OCI-LY7 (cell line): ENCODE results near the gene MFAP4. TPM values are rescaled to one million over a fixed set of nuclear protein-coding genes. Genes with fewer than 3 reads are reported as not detected.

Experiments used
- BruUV-seq: library from RNA; stranded (reverse); fragments of 400-500 nt; replicated peaks from 2 replicates; lab custom pipeline; 2021; lab: Mats Ljungman, UMichigan
- CTCF ChIA-PET: fragments of 300-600 bp; sonication (Branson Sonifier 250); formaldehyde crosslinking; loops from one replicate; lab custom pipeline; 2022; ENCODE audit warnings: antibody characterized with exemption; ENCODE audit not compliant: unreplicated experiment; lab: Charles Lee
- POLR2A ChIA-PET: fragments of 300-600 bp; sonication (Branson Sonifier 250); formaldehyde crosslinking; loops from one replicate; lab custom pipeline; 2022; ENCODE audit warnings: antibody characterized with exemption; lab: Charles Lee
- DNase-seq: peaks from one replicate; pipeline ENCODE4 v3.0.0-alpha.2; 2015; ENCODE audit warnings: low spot score
- H2AFZ ChIP-seq: fragments of 200-600 bp; sonication (generic), shearing (Covaris generic); 2 replicates; pipeline ENCODE4 v1.6.1; 2014; ENCODE audit warnings: mild to moderate bottlenecking, antibody characterized with exemption, low read length, moderate library complexity
- H3K27ac ChIP-seq: fragments of 200-600 bp; sonication (generic); 2 replicates; pipeline ENCODE4 v1.5.1; 2014; ENCODE audit warnings: mixed run types, low read depth, mild to moderate bottlenecking, moderate library complexity, low read length, inconsistent platforms; ENCODE audit not compliant: poor library complexity, severe bottlenecking
- H3K36me3 ChIP-seq: fragments of 200-600 bp; sonication (generic); 2 replicates; pipeline ENCODE4 v1.6.1; 2014; ENCODE audit warnings: mild to moderate bottlenecking, antibody characterized with exemption, low read length, moderate library complexity, mixed read lengths; ENCODE audit not compliant: insufficient read depth
- H3K4me1 ChIP-seq: fragments of 200-600 bp; sonication (generic); 2 replicates; pipeline ENCODE4 v1.5.1; 2014; ENCODE audit warnings: mild to moderate bottlenecking, low read length; ENCODE audit not compliant: insufficient read depth, poor library complexity, severe bottlenecking
- H3K4me2 ChIP-seq: fragments of 200-600 bp; sonication (generic); 2 replicates; pipeline ENCODE4 v1.6.1; 2014; ENCODE audit warnings: mild to moderate bottlenecking, low read length
- H3K4me3 ChIP-seq: fragments of 200-600 bp; sonication (generic); 2 replicates; pipeline ENCODE4 v1.5.1; 2014; ENCODE audit warnings: mild to moderate bottlenecking, low read depth, low read length; ENCODE audit not compliant: poor library complexity, severe bottlenecking
- H3K79me2 ChIP-seq: fragments of 200-600 bp; sonication (generic); 2 replicates; pipeline ENCODE4 v1.6.1; 2016; ENCODE audit warnings: low read depth, mild to moderate bottlenecking, low read length, moderate library complexity, mixed read lengths; ENCODE audit not compliant: insufficient read depth
- H3K9me2 ChIP-seq: fragments of 200-600 bp; sonication (generic); 2 replicates; pipeline ENCODE4 v1.6.1; 2016; ENCODE audit warnings: mild to moderate bottlenecking, low read length, mixed read lengths; ENCODE audit not compliant: insufficient read depth
- H3K9me3 ChIP-seq: fragments of 200-600 bp; sonication (generic); 2 replicates; pipeline ENCODE4 v1.6.1; 2014; ENCODE audit warnings: mild to moderate bottlenecking, mixed run types, low read length, mixed read lengths
- H4K20me1 ChIP-seq: fragments of 200-600 bp; sonication (generic); 2 replicates; pipeline ENCODE4 v1.6.1; 2014; ENCODE audit warnings: mild to moderate bottlenecking, antibody characterized with exemption, low read length, moderate library complexity, mixed read lengths; ENCODE audit not compliant: insufficient read depth
- CTCF ChIP-seq: fragments of 200-600 bp; sonication (generic); conservative IDR thresholded peaks from 2 replicates; pipeline ENCODE4 v1.5.1; 2014; ENCODE audit warnings: mild to moderate bottlenecking, antibody characterized with exemption, low read length, moderate library complexity, mixed read lengths
- EZH2phosphoT487 ChIP-seq: fragments of 200-600 bp; sonication (generic); IDR thresholded peaks from 2 replicates; pipeline ENCODE4 v1.6.1; 2018; ENCODE audit warnings: low read depth, borderline replicate concordance, mild to moderate bottlenecking, mixed run types, antibody characterized with exemption, low read length, moderate library complexity, mixed read lengths
- intact Hi-C: fragments of 100-400 bp; cut with micrococcal nuclease; formaldehyde crosslinking; loops from one replicate; pipeline ENCODE4 v1.10.0; 2022; ENCODE audit not compliant: unreplicated experiment
- total RNA-seq, 2 experiments: library from RNA; depleted of rRNA in 1 of 2; stranded (reverse); fragments of >200 nt in 1 of 2; shearing (Covaris generic) in 1 of 2; gene quantifications; 2 replicates each; pipeline ENCODE4 v1.2.3, GENCODE V29; 2014 to 2022

MFAP4 gene
- total RNA-seq, 2 experiments from 2014 or later: 0.65 TPM; not detected in 1

GRCh38 chr17:19336938-19337711 is 49.9 kb downstream of the MFAP4 start:
- Histone ChIP-seq H3K4me2 (no peak overlapping the region), H2AFZ (no peak overlapping the region), H3K79me2 (no peaks in the 10 kb centered on the region), H3K36me3 (no peaks in the 10 kb centered on the region), H3K4me3 (no peak overlapping the region), H3K9me3 (no peaks in the 10 kb centered on the region), H3K4me1 (peaks cover 3% of the 10 kb centered on the region), H4K20me1 (no peaks in the 10 kb centered on the region), H3K27ac (no peak overlapping the region), H3K9me2 (no peaks in the 10 kb centered on the region)
- TF ChIP-seq CTCF: no peak
- no peak for TF ChIP-seq EZH2phosphoT487
- ChIA-PET CTCF (no interaction called here), POLR2A (no interaction called here)
- intact Hi-C loops: no loop called here
- DNase-seq: no peak
- no TSS peak for BruUV-seq

- H3K4me3 ChIP-seq: no peak overlapping the region
- H3K79me2 ChIP-seq: no peaks in the 10 kb centered on the region
- intact Hi-C loops: no loop called here
- H3K9me3 ChIP-seq: no peaks in the 10 kb centered on the region
- CTCF ChIA-PET: no interaction called here
- no peak for DNase-seq
- H4K20me1 ChIP-seq: no peaks in the 10 kb centered on the region
- H3K36me3 ChIP-seq: no peaks in the 10 kb centered on the region
- H3K27ac ChIP-seq: no peak overlapping the region
- POLR2A ChIA-PET: no interaction called here
- peaks cover 3% of the 10 kb centered on the region for H3K4me1 ChIP-seq
- no peaks in the 10 kb centered on the region for H3K9me2 ChIP-seq
- no peak overlapping the region for H3K4me2 ChIP-seq
- no peak for TF ChIP-seq CTCF
- TF ChIP-seq EZH2phosphoT487: no peak
- H2AFZ ChIP-seq: no peak overlapping the region
- BruUV-seq: no TSS peak
These were observed 50.9 kb downstream of the MFAP4 start for GRCh38 chr17:19335951-19336631.

GRCh38 chr17:19334331-19334730 is 52.7 kb downstream of the MFAP4 start:
- ChIA-PET POLR2A (no interaction called here), CTCF (no interaction called here)
- intact Hi-C loops: no loop called here
- H3K9me3 ChIP-seq: no peaks in the 10 kb centered on the region
- no peaks in the 10 kb centered on the region for H3K79me2 ChIP-seq
- no peaks in the 10 kb centered on the region for H3K9me2 ChIP-seq
- no peaks in the 10 kb centered on the region for H4K20me1 ChIP-seq
- no peaks in the 10 kb centered on the region for H3K36me3 ChIP-seq
- no peak for TF ChIP-seq EZH2phosphoT487
- no peak for TF ChIP-seq CTCF
- H3K4me3 ChIP-seq: no peak overlapping the region
- DNase-seq: no peak
- H3K4me1 ChIP-seq: peaks cover 3% of the 10 kb centered on the region
- no peak overlapping the region for H3K4me2 ChIP-seq
- no peak overlapping the region for H3K27ac ChIP-seq
- no peak overlapping the region for H2AFZ ChIP-seq
- no TSS peak for BruUV-seq
